SK-N-SH (cell line): ENCODE results near the gene EPS8L2.
A peak's percentile ranks its signal among the peaks of the same experiment; 100 is the strongest.

ENCODE experiments used
- CHD2 ChIP-seq: fragments of 150-350 bp; IDR thresholded peaks from 2 replicates; pipeline ENCODE4 v1.6.1; 2018; ENCODE audit warnings: low read length; ENCODE audit not compliant: partially characterized antibody
- CTCF ChIP-seq: fragments of 200-600 bp; sonication (generic); IDR thresholded peaks from 2 replicates; pipeline ENCODE4 v1.6.1; 2017; ENCODE audit warnings: antibody characterized with exemption, mild to moderate bottlenecking, moderate library complexity
- FOXM1 ChIP-seq: IDR thresholded peaks from 2 replicates; pipeline ENCODE4 v1.4.0; 2012; ENCODE audit warnings: low read depth, mild to moderate bottlenecking
- NFIC ChIP-seq: IDR thresholded peaks from 2 replicates; pipeline ENCODE4 v1.4.0; 2012; ENCODE audit warnings: borderline replicate concordance
- YY1 ChIP-seq: IDR thresholded peaks from 2 replicates; pipeline ENCODE4 v1.4.0; 2012; ENCODE audit warnings: low read depth, mild to moderate bottlenecking

- TF ChIP-seq CTCF (peak; percentile 94), FOXM1 (no peak), YY1 (no peak), NFIC (no peak), CHD2 (no peak)
Measured at GRCh38 chr11:727859-728748, 22.1 kb downstream of the EPS8L2 start.
